GM10266 (cell line): ENCODE data around the gene PCK1.

Experiments
- DNase-seq: peaks from one replicate; pipeline ENCODE4 v3.0.0; 2012; ENCODE audit errors: extremely low spot score
- CTCF ChIP-seq: IDR thresholded peaks from 2 replicates; pipeline ENCODE4 v1.5.1; 2012; ENCODE audit warnings: mild to moderate bottlenecking, low read depth; ENCODE audit not compliant: control insufficient read depth, insufficient read depth; ENCODE audit errors: missing control alignments

Gene PCK1

GRCh38 chr20:57603120-57603519 is 42.2 kb downstream of the PCK1 start:
- no peak for DNase-seq
- TF ChIP-seq CTCF, result no peak

DNA sequence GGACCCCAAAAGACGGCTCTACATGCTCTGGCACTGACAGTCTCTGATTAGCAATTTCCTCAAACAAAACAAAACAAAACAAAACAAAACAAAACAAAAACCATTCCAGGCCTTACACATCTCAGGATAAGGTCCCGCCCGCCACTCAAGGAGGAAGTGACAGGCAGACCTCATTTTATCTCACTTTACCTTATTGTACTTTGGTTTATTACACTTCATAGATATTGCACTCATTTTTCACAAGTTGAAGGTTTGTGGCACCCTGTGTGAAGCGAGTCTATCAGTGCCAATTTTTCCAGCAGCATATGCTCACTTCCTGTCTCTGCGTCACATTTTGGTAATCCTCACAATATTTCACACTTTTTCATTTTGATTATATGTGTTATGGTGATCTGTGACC is 44.1 kb downstream of the PCK1 start:
- no peak for TF ChIP-seq CTCF

DNA sequence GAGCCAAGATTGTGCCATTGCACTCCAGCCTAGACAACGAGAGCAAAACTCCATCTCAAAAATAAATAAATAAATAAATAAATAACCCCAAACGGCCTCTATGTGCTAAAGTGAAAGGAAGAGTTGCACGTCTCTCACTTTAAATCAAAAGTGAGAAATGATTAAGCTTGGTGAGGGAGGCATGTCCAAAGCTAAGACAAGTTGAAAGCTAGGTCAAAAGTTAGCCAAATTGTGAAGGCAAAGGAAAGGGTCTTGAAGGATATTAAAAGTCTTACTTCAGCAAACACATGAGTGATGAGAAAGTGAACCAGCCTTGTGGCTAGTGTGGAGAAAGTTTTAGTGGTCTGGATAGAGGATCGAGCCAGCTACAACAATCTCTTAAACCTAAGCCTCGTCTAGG is 45.0 kb downstream of the PCK1 start:
- TF ChIP-seq CTCF, result no peak

More for the DNA sequence above, 44.1 kb downstream of the PCK1 start:
- no peak for DNase-seq

GRCh38 chr20:57608516-57608915 is 47.6 kb downstream of the PCK1 start:
- TF ChIP-seq CTCF, result no peak
- no peak for DNase-seq

More for the DNA sequence above, 45.0 kb downstream of the PCK1 start:
- no peak for DNase-seq

DNA sequence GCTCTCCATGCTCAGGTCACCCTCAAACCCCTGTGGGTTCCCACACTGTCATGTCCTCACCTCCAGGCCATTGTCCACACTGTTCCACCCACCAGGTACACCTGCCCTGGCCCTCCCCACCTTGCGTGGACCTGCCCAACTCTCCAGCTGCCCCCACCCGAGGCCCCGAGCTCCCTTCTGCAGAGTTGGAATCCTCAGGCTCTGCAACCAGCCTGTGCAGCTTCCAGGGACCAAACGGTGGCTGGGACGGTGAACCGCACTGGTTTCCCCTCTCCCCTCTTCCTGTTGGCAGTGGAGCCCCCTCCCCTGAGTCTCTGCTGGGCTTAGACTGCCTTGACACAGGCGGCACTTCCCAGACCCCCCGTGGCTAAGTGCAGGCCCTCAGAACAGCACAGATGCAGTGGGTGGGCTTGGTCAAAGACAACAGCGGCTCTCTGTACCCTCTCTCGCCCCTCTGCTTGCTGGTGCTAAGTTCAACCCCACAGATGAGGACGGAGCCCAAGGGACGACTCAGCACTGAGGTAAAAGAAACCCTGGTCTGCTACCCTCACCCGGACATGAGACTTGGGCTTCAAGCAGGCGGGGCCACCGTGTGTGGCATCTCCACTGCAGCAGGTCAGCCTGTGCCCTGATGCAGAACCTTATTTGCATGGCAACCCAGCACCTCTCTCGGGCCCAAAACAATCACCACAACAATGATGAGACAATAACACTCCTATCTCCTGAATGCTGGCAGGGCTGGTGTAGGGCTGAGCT is 48.4 kb downstream of the PCK1 start:
- no peak for DNase-seq
- TF ChIP-seq CTCF, result no peak

- no peak for TF ChIP-seq CTCF
Measured at GRCh38 chr20:57609842-57610167, 48.9 kb downstream of the PCK1 start.

DNA sequence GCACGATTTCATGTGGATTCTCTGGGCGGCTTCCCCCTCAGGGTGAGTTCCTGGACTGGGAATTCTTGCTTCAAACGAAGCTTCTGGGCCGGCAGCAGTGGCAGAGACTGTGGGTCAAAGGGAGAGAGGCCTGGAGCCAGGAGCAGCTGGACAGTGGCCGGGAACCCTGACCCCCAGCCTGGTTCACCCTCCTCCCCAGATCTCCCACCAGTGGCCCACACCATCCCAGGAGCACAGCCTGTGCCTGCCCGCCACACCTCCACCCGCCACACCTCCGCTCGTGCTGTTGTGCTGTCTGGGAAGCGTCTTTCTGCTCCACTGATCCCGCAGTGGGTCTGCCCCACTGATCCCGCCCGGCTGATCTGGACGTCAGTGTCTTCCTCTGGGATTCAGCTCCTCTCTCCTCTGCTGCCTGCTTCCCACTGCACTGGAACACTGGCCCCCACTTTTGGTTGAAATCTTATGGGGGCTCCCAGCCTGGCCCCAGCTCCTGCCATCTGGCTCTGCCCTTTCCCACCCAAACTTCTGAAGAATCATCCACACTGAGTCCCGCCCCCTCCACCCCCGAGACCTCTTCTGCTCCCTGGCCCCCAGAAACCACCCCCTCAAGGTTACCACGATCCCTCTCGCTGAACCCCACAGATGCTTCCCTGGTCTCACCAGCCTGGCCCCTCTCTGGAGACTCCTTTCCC is 49.5 kb downstream of the PCK1 start:
- no peak for DNase-seq
- TF ChIP-seq CTCF, result no peak

More at GRCh38 chr20:57609842-57610167, 48.9 kb downstream of the PCK1 start:
- DNase-seq, result no peak
